NOMO-1 treated with dmso at 0.1 percent for 144 hours (cell line): ENCODE data around the gene SLC39A11.

Experiments used
- DNase-seq: peaks from one replicate; lab custom pipeline; 2025; ENCODE audit not compliant: unreplicated experiment; lab: John Stamatoyannopoulos, UW

Gene SLC39A11

GRCh38 chr17:72883351-72883750, 209.1 kb downstream of the SLC39A11 start:
- no peak for DNase-seq

GRCh38 chr17:72882426-72882825, 210.1 kb downstream of the SLC39A11 start:
- DNase-seq = no peak

DNA sequence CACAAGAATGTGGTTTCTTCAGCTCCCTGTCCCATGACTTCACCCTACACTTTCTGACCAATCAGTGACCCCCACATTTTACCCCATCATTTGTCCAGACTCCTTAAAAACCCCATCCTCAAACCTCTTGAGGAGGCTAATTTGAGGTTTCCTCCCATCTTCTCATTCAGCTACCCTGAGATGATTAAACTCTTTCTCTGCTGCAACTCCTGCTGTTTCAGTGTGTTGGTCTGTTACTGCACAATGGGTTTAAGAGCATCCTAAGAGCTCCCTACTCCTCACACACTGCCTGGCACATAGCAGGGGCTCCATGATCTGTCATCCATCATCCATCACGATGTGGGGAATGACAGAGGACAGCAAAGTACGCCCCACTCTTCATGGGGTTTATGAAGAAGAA, 212.6 kb downstream of the SLC39A11 start:
- DNase-seq = no peak

DNA sequence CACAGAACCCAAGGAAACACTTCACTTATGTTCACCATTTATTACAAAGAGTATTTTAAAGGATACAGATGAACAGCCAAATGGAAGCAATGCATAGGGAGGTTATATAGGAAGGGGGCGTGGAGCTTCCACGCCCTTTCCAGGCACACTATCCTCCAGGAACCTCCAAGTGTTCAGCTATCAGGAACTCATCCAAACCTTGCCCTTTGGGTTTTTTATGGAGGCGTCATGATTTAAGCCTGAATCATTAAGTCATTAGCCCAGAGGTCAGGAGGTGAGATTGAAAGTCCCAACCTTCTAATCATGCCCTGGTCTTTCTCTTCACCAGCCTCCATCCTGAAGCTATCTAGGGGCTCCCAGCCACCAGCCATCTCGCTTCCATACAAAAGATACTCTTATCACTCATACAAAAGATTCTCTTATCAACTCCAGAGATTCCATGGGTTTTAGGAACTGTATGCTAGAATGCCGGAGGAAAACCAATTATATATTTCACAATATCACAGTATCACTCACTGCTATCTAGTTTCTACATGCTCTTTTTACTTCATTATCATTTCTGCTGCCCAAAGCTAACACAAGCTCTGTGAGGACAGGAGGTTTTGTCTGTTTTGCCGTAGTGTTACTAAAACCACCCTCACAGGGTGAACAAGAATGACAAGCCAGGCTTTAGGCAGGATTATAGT, 213.4 kb downstream of the SLC39A11 start:
- no peak for DNase-seq

DNA sequence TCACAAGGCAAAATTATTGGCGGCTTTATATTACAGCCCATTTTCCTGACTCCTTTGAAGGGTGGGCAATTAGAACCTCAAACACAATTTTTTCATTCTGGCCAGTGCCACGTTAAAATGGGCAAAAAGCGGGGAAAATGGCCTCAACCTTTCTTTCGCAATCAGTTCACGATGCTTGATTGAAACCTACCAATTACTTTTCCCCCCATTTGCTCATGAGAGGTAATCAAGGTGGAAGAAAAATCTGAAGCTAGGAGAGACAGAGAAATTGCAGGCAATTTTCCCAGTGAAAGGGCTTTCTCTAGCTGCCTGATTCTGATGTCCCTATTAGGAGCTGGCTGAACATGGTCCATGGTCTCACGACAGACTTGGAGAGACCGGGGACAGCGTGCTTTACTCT, 215.1 kb downstream of the SLC39A11 start:
- no peak for DNase-seq

DNA sequence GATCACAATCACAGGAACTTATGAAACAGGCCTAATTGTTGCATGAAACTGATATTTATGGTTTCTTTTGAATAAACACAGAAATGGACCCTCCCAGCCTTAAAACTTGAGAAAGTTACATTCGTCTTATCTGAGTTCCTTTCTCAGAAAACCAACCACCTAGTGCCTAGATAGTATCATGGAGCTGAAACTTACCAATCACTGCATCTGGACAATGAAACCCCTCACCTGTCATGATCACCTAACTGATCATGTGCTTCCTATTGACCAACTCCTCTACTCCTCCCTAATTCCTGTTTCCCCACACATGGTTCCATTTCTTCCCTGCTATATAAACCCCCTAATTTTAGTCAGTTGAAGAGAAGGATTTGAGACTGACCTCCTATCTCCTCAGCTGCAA, 216.1 kb downstream of the SLC39A11 start:
- DNase-seq = no peak

- DNase-seq = no peak
These were observed 217.1 kb downstream of the SLC39A11 start for GRCh38 chr17:72875361-72875760.

DNA sequence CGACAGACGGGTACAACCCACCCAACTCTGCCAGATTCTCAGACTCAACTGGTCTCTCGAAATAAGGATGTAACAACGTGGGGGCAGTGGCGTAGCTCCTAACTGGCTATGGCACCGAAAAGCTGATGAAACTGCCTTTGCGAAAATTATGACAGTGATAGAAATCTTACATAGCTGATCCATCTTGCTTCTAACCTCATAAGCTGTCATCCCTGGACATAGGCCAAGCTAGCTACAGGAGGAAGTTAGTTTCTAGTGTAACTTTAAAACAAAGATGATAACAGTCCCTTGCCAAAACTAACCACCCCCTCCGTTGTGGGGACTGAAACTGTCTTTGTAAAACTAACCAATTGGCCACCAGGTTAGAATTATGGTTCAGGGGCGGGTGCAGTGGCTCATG, 220.1 kb downstream of the SLC39A11 start:
- no peak for DNase-seq

- DNase-seq = no peak
These were observed 222.0 kb downstream of the SLC39A11 start for GRCh38 chr17:72870367-72870985.

- DNase-seq = no peak
These were observed 222.9 kb downstream of the SLC39A11 start for GRCh38 chr17:72869630-72870029.

- no peak for DNase-seq
These were observed 226.5 kb downstream of the SLC39A11 start for GRCh38 chr17:72865954-72866353.

GRCh38 chr17:72863526-72864211, 228.8 kb downstream of the SLC39A11 start:
- DNase-seq = no peak

GRCh38 chr17:72862276-72862999, 230.1 kb downstream of the SLC39A11 start:
- no peak for DNase-seq

GRCh38 chr17:72861811-72862210, 230.7 kb downstream of the SLC39A11 start:
- DNase-seq = no peak

DNA sequence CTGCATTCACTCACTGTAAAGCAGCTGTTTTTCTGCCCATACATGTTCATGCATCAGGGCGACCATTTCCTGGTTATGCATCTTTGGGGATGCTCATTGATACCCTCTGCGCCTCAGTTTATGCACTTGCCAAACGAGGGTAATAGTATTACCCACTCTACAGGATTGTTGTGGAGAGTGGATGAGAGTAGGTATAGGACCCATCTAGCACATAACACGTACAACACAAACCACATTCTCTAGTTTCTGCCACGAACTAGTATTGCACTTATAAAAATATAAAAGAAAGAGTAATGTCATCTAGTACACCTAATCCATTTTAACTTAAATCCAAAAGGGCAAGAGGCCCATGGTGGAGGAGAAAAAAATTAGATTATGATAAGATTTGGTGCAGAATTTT, 231.7 kb downstream of the SLC39A11 start:
- no peak for DNase-seq

DNA sequence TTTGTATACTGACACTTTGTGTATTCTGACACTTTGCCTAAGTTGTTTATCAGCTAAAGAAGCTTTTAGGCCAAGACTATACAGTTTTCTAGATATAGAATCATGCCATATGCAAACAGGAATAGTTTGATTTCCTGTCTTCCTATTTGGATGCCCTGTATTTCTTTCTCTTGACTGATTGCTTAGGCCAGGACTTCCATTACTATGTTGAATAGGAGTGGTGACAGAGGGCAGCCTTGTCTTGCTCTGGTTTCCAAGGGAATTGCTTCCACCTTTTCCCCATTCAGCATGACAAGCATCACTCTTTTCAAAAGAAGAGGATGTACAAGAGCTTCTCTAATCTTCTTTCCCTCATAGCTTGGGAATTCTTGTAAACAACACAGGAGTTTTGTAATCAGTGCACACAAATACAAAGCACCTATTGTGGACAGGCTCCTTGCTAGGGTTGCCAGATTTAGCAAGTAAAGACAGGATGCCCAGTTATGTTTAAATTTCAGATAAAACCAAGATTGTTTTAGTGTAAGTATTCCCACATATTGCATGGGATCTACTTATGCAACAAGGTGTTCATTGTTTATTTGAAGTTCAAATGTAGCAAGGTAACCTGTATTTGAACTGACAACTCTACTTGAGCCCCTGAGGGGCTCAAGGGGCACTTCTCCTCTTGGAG, 233.5 kb downstream of the SLC39A11 start:
- DNase-seq = no peak

- no peak for DNase-seq
These were observed 238.8 kb downstream of the SLC39A11 start for GRCh38 chr17:72853440-72854415.

DNA sequence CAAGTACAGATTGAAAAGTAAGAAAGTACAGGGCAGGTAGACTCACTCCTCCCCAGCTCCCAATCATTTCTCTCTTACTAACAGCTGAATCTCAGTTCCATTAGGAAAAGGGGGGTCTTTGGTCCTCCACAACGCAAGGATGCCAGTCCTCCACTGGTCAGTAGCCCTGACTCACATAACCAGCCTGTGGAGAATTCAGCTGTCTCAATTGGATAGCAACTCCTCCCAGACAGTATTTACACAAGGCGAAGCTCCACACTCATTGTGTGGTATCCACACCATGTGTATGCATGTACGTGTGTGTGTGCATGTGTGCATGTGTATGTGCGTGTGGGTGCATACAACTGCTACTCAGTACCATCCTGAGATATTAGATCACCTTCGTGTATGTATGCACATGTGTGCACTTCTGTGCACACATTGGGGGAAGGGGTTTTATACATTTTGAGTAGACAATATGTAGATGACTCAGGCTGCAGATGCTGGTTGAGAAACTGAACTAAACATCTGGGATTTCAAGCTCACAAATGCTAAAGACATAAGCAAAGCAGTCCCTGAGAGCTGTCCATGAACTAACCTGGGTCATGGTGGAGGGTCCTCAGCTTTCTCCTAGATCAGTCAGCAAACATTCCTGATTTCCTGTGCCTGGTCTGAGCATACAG, 240.1 kb downstream of the SLC39A11 start:
- no peak for DNase-seq

GRCh38 chr17:72850410-72851118, 241.9 kb downstream of the SLC39A11 start:
- DNase-seq = no peak
